Activated CD8-positive, alpha-beta memory T cell treated with anti-CD3 and anti-CD28 coated beads, Interleukin-2, amount 50 U/mL, for 4 hours (primary cell): Measurements from ENCODE around the gene CADM2.

Experiments used
- DNase-seq: peaks from one replicate; pipeline ENCODE4 v3.0.0-alpha.2; 2020

The CADM2 gene

DNA sequence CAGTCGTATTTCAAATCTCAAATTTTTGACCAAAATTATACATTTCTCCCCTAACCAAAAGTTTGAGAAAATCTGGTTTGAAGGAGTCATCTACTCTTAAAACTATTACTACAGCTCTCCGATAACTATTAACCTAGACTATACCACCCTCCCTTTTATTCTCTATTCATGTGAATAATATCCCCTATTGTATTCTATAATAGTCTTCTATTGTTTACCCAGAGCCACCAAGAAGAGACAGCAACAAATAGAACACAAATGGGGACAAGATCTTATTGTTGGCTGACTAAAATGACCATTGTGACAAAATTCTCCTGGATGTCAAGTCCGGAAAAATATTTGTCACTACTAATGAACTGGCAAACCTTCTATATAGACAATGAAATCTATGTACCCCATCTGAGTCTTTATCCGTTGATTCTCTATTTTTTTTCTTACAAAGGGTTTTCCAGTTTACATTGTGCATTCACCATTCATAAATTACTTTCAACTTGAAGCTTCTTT is 618.0 kb downstream of the CADM2 start:
- DNase-seq = no peak

GRCh38 chr3:85584779-85585356 is 626.1 kb downstream of the CADM2 start:
- DNase-seq = no peak

GRCh38 chr3:85586018-85586417 is 627.2 kb downstream of the CADM2 start:
- DNase-seq = no peak

- no peak for DNase-seq
Observed at GRCh38 chr3:85589145-85589544, 630.4 kb downstream of the CADM2 start.

- no peak for DNase-seq
Observed at GRCh38 chr3:85591451-85591850, 632.7 kb downstream of the CADM2 start.

DNA sequence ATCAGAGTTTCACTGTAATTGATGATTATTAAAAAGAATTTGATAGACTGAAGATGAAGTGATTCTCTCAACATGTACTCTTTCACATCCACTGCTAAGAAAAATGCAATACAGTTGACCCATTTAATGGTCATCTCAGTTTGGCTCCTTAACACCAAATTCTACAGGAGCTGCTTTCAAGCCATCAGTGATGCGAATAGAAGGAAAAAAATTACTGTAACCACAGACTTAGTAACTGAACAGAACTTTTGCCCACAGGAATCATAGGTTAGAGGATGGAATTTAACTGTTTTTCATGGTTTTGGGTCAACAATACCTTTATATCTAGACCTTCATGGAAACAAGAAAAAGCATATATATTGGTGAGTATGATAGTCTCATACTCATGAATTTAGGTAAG is 633.5 kb downstream of the CADM2 start:
- DNase-seq = no peak

DNA sequence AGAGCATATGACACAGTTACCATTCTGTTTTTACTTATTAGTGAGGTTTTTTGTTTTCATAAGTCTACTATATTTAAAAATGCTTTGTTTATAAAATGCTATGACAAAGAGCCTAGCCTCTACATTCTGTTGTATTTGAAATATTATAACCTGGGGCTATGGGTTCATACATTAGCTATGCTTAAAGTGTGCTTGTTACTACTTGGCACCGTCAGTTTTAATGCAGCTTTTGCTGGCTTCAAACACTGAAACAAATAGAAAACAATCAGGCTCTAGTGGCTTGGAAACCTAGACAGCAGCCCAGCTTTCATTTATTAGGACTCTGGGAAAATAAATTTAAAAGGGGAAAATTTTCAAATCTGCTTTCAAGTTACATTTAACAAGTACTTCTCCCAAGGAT is 635.9 kb downstream of the CADM2 start:
- no peak for DNase-seq

- DNase-seq = no peak
Observed at GRCh38 chr3:85603378-85603777, 644.6 kb downstream of the CADM2 start.

DNA sequence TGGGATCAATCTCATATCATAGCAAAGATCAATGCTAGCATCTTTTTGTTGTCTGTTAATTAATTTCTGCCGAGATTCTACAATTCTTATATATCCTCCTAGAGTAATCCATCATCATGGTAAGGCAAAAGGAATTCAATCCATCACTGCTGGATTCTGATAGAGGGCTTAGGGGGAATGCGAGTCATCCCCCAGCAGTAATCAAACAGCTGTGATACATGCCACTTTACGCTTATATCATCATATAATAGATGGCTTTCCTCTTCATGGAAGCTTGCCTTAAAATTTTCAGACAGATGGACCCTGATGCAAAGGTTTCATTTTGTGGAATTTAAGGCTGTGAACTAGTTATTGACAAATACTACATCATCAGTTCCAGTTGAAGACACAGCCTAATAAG is 645.9 kb downstream of the CADM2 start:
- DNase-seq = no peak

DNA sequence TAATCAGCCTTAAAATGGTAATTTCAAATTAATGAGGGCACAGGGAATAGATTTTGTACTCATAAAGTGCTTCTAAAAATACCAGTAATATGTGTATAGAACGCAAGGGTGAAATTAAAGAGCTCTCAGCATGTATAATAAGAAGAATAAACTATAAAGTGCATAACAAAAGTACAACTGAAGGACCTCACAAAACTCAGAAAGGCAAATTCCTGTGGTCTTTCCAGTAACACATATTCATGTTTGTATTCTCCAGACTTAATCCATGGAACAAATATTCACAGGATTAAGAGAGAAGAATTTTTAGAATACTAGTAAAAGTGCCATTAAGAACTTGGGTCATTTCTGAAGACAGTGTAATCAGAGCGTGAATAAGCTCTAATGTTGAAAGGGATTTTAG is 646.3 kb downstream of the CADM2 start:
- no peak for DNase-seq

DNA sequence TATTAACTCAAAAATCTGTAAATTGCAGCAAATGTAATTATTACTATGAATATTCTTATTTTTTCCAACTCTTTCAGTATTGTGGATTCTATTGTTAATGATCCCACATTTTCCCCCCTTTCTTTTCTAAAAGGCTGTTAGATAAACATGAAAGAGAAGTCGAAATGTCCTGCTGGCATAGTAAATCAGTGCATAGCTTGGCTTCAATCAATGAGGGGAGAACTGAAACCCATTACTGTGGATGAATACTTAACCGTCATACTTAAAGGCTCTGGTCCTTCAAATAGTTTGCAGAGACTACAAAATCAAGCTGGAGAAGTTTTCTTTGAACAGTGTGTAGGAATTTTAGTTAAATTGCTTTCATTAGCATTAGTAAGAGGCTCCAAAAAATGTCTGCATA is 667.9 kb downstream of the CADM2 start:
- no peak for DNase-seq

- DNase-seq = no peak
Observed at GRCh38 chr3:85627932-85628331, 669.1 kb downstream of the CADM2 start.

- DNase-seq = no peak
Observed at GRCh38 chr3:85631070-85631469, 672.3 kb downstream of the CADM2 start.

DNA sequence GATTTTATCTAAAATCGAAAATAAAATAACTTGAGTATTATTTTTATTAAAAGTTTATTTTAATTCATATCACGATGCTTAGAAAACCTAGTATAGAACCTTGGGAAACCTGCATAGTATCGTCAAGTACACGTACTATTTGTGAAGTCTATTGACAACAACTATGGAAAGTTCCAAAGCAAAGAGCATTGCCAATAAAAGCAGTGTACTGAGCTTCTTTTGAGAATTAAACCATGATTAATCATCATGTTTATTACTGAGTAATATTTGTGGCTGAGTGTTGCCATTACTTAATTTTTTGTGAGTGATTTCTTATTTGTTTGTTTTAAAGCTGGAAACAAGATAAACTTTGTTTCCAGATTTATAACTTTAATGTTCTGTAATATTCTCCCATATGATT is 674.1 kb downstream of the CADM2 start:
- no peak for DNase-seq

DNA sequence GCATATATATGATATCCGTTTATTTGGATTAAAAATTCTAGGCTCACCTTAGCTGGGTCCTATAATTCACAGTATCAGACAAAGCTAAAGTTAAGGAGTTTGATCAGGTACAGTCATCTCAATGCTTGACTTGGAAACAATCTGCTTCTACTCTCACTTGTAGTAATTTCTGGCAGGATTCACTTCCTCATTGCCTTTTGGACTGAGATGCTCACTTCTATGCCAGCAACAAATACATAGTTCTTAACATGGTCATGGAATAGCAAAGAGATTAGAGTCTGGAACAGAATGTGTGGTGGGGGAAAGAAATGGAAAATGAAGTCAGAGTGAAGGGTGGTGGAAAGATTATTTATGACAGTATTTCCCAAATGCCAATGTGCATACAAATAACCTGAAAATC is 693.6 kb downstream of the CADM2 start:
- no peak for DNase-seq

DNA sequence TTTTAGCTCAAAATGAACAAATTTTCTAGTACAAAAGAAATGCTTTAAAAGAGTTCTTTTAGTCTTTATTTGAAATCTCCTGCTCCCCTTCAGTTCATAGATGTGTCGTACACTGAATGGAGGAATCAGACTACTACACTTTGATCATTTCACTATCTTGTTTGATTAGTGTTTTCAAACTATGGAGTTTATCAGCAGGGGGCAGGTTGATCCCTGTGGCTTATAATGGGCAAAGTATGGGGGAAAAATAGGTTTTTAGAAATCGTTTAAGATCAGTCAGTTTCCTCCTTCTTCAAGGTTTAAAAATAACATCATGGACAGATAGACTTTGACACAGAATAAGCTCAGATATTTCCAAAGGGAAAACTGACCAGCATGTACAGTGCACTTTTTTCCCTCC is 701.7 kb downstream of the CADM2 start:
- no peak for DNase-seq

GRCh38 chr3:85662462-85662861 is 703.7 kb downstream of the CADM2 start:
- DNase-seq = no peak

DNA sequence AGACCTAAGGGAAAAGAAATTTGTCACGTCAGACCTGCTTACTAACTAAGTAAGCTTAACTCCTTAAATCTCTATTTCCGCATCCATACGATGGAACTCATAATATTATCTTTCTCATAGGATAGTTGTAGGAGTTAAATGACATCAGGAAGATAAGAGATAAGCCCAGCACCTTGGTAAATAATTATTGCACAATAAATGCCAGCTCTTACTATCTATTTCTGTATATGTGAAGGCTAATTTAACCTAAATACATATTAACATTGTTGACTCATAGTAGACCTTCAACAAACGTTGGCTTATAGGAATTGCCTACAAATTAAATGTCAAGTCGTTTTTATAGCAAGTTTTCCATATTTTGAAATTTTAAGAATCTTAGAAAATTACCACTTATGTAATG is 709.0 kb downstream of the CADM2 start:
- no peak for DNase-seq

GRCh38 chr3:85670634-85671205 is 711.9 kb downstream of the CADM2 start:
- DNase-seq = no peak

- DNase-seq = no peak
Observed at GRCh38 chr3:85672761-85673160, 714.0 kb downstream of the CADM2 start.

DNA sequence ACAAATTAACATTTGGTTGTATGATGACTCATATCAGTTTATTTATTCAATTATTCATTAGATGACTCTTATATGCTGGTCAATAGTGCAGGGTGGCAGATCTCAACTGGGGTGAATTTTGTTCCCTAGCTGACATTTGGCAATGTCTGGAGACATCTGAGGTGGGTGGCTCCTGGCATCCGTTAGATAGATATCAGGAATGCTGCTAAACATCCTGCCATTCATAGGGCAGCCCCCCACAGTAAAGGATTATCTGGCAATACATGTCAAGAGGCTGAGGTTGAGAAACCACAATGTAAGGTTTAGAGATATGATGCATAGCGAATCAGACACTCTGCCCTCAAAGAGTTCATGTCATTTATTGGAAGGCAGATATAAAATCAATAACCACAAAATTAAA is 719.9 kb downstream of the CADM2 start:
- DNase-seq = no peak

DNA sequence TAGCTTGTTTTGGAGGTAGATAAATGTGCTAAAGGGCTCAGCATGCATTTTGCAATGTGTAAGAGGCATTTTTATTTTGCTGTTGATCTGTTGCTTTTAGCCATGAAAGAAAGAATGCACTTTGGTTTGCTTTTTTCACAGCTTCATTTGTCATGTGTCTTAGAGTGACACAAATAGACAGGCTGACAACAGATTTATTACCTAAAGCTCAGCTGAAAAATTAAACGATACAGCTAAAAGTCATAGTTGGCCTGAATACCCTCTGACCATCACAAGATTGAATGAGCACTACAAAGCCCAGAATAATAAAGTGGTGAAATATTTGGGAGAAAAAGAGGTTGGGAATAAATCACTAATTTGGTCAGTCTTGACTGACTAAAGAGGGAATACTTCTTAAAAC is 723.1 kb downstream of the CADM2 start:
- no peak for DNase-seq

DNA sequence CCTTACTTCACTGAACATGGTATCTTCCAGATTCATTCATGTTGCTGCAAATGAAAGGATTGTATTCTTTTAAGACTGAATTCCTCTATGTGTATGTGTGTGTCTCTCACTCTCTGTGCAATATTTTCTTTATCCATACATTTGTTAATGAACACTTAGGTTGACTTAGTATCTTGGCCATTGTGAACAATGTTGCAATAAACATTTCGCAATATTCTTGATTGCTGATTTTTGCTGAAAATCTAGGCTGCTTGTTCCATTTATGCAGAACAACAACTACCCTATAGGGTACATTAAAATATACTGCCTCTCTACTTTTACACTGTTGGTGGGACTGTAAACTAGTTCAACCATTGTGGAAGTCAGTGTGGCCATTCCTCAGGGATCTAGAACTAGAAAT is 732.4 kb downstream of the CADM2 start:
- no peak for DNase-seq

DNA sequence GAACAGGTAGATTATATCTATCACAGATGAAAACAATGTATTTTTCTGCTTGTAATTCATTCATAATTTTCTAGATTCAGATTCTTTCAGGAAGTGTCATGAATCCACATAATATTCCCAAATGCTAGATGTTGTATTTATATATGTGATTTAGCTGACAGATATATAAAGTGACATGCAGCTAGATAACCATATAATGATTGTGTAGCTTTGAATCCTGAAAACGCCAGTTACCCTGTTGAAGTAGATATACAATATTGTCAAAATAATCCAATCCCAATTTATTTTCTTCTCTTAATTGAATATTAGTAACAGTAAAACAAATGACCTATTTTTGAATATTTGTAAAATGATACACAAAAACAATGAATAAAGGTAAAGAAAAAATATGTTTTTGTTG is 738.4 kb downstream of the CADM2 start:
- no peak for DNase-seq

DNA sequence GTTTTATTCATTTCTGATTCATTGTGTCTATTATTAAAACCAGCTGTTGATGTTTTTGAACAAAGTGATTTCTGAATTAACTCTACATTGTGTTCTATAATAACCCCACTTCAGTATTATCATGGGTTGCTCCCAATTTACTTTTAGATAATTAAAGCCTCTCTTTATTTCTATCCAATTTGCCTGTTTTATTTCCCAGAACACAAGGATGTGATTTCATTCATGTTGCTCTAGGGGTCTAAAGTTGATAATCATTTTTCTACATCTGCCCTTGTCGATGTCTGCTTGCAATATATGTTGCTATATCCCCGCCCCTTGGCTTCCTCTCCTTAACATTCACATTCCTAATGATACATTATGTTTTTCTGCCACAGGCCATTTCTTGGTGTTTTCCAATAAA is 747.3 kb downstream of the CADM2 start:
- DNase-seq = no peak
